Measurements from ENCODE around the gene SLC2A13.

Gene SLC2A13

GRCh38 chr12:40020261-40020691 lies 85.6 kb downstream of the SLC2A13 start:
- no peak for TF ChIP-seq CTCF (conservative IDR thresholded peaks at IDR 0.05; ENCODE audit: control insufficient read depth, insufficient read depth, low read depth, low read length)
- no peak for DNase-seq (ENCODE audit: low read depth)

GRCh38 chr12:40017488-40017887 lies 88.4 kb downstream of the SLC2A13 start:
- no peak overlapping the region for H3K4me3 ChIP-seq (ENCODE audit: control insufficient read depth, low read depth, low read length)
- peak; percentile 30 for DNase-seq (ENCODE audit: low read depth)
- TF ChIP-seq CTCF (conservative IDR thresholded peaks at IDR 0.05; ENCODE audit: control insufficient read depth, insufficient read depth, low read depth, low read length): no peak

More at GRCh38 chr12:40020261-40020691, 85.6 kb downstream of the SLC2A13 start:
- no peak overlapping the region for H3K4me3 ChIP-seq (ENCODE audit: control insufficient read depth, low read depth, low read length)

- H3K4me3 ChIP-seq (ENCODE audit: control insufficient read depth, low read depth, low read length): no peak overlapping the region
- DNase-seq (ENCODE audit: low read depth): peak; percentile 96
- no peak for TF ChIP-seq CTCF (conservative IDR thresholded peaks at IDR 0.05; ENCODE audit: control insufficient read depth, insufficient read depth, low read depth, low read length)
These were observed 88.9 kb downstream of the SLC2A13 start for GRCh38 chr12:40016980-40017379.

- no peak for DNase-seq (ENCODE audit: low read depth)
- no peak for TF ChIP-seq CTCF (conservative IDR thresholded peaks at IDR 0.05; ENCODE audit: control insufficient read depth, insufficient read depth, low read depth, low read length)
- no peak overlapping the region for H3K4me3 ChIP-seq (ENCODE audit: control insufficient read depth, low read depth, low read length)
These were observed 90.0 kb downstream of the SLC2A13 start for GRCh38 chr12:40015881-40016280.

- no peak for TF ChIP-seq CTCF (conservative IDR thresholded peaks at IDR 0.05; ENCODE audit: control insufficient read depth, insufficient read depth, low read depth, low read length)
- H3K4me3 ChIP-seq (ENCODE audit: control insufficient read depth, low read depth, low read length): no peak overlapping the region
- DNase-seq (ENCODE audit: low read depth): peak; percentile 43
These were observed 90.5 kb downstream of the SLC2A13 start for GRCh38 chr12:40015345-40015744.

- no peak for TF ChIP-seq CTCF (conservative IDR thresholded peaks at IDR 0.05; ENCODE audit: control insufficient read depth, insufficient read depth, low read depth, low read length)
- no peak overlapping the region for H3K4me3 ChIP-seq (ENCODE audit: control insufficient read depth, low read depth, low read length)
- no peak for DNase-seq (ENCODE audit: low read depth)
These were observed 92.0 kb downstream of the SLC2A13 start for GRCh38 chr12:40013847-40014246.

GRCh38 chr12:40013292-40013691 lies 92.6 kb downstream of the SLC2A13 start:
- no peak overlapping the region for H3K4me3 ChIP-seq (ENCODE audit: control insufficient read depth, low read depth, low read length)
- no peak for TF ChIP-seq CTCF (conservative IDR thresholded peaks at IDR 0.05; ENCODE audit: control insufficient read depth, insufficient read depth, low read depth, low read length)
- no peak for DNase-seq (ENCODE audit: low read depth)

Measured in fibroblast of mammary gland (primary cell).